Cerebellar cortex (tissue), 1 donor: ENCODE measurements around the gene ERLEC1.
"Not testable (repeated sequence)": the region's sequence is repeated elsewhere in the genome, so short reads cannot be mapped to it uniquely, and the experiment has no call there.

Experiments
- DNase-seq: peaks from one replicate; pipeline ENCODE4 v3.0.0-alpha.2; 2015; ENCODE audit warnings: low spot score

The ERLEC1 gene

GRCh38 chr2:53829980-53830290 lies 43.1 kb downstream of the ERLEC1 start:
- not testable (repeated sequence) for DNase-seq

- DNase-seq, result no peak
Measured at GRCh38 chr2:53840580-53840979, 53.7 kb downstream of the ERLEC1 start.

GRCh38 chr2:53841651-53842050 lies 54.8 kb downstream of the ERLEC1 start:
- DNase-seq, result not testable (repeated sequence)

GRCh38 chr2:53842891-53843290 lies 56.0 kb downstream of the ERLEC1 start:
- DNase-seq, result no peak

- DNase-seq, result no peak
Measured at GRCh38 chr2:53843595-53843994, 56.8 kb downstream of the ERLEC1 start.

- no peak for DNase-seq
Measured at GRCh38 chr2:53848062-53848461, 61.2 kb downstream of the ERLEC1 start.

- not testable (repeated sequence) for DNase-seq
Measured at GRCh38 chr2:53851052-53851757, 64.4 kb downstream of the ERLEC1 start.

- no peak for DNase-seq
Measured at GRCh38 chr2:53852532-53852931, 65.7 kb downstream of the ERLEC1 start.

GRCh38 chr2:53854678-53855077 lies 67.8 kb downstream of the ERLEC1 start:
- no peak for DNase-seq

- peak; percentile 13 for DNase-seq
Measured at GRCh38 chr2:53856272-53856671, 69.4 kb downstream of the ERLEC1 start.

- DNase-seq, result peak; percentile 56
Measured at GRCh38 chr2:53859206-53860181, 72.7 kb downstream of the ERLEC1 start, which contains the start of gene GPR75. GPR75 (minus strand) TSS chr2:53859967; CDS start chr2:53854756, 5,211 bp downstream.

- DNase-seq, result no peak
Measured at GRCh38 chr2:53861824-53862223, 75.0 kb downstream of the ERLEC1 start.

- DNase-seq, result no peak
Measured at GRCh38 chr2:53863538-53864227, 76.8 kb downstream of the ERLEC1 start.

GRCh38 chr2:53865264-53865663 lies 78.4 kb downstream of the ERLEC1 start:
- DNase-seq, result no peak

GRCh38 chr2:53865962-53866361 lies 79.1 kb downstream of the ERLEC1 start:
- DNase-seq, result no peak

GRCh38 chr2:53867169-53867568 lies 80.3 kb downstream of the ERLEC1 start:
- DNase-seq, result no peak

- no peak for DNase-seq
Measured at GRCh38 chr2:53867773-53868172, 80.9 kb downstream of the ERLEC1 start.
